KMS-11 (cell line): ENCODE data around the gene ZC3H10.
"Not testable (repeated sequence)": the region's sequence is repeated elsewhere in the genome, so short reads cannot be mapped to it uniquely, and the experiment has no call there.

ENCODE experiments used
- H2AFZ ChIP-seq: fragments of 200-600 bp; sonication (generic); 2 replicates; pipeline ENCODE4 v1.6.1; 2016; ENCODE audit warnings: antibody characterized with exemption, mixed run types, low read depth
- H3K27ac ChIP-seq: fragments of 200-600 bp; sonication (generic); 2 replicates; pipeline ENCODE4 v1.6.1; 2016; ENCODE audit warnings: mild to moderate bottlenecking, mixed run types
- H3K27me3 ChIP-seq: fragments of 200-600 bp; sonication (generic); 2 replicates; pipeline ENCODE4 v1.6.1; 2017; ENCODE audit warnings: mild to moderate bottlenecking, low read depth, mixed run types, moderate library complexity; ENCODE audit not compliant: insufficient read depth
- H3K36me3 ChIP-seq: fragments of 200-600 bp; sonication (generic); 2 replicates; pipeline ENCODE4 v1.6.1; 2017; ENCODE audit warnings: mild to moderate bottlenecking, mixed run types; ENCODE audit not compliant: insufficient read depth
- H3K4me1 ChIP-seq: fragments of 200-600 bp; sonication (generic); 2 replicates; pipeline ENCODE4 v1.6.1; 2016; ENCODE audit warnings: mild to moderate bottlenecking, low read depth, mixed run types; ENCODE audit not compliant: poor library complexity, severe bottlenecking
- H3K4me2 ChIP-seq: fragments of 200-600 bp; sonication (generic); 2 replicates; pipeline ENCODE4 v1.7.0; 2016; ENCODE audit warnings: mild to moderate bottlenecking, mixed run types
- H3K4me3 ChIP-seq: fragments of 200-600 bp; sonication (generic); IDR thresholded peaks from 2 replicates; pipeline ENCODE4 v1.6.1; 2017; ENCODE audit warnings: low read depth, low read length, mixed read lengths; ENCODE audit not compliant: insufficient read depth
- H3K79me2 ChIP-seq: fragments of 200-600 bp; sonication (generic); 2 replicates; pipeline ENCODE4 v1.6.1; 2016; ENCODE audit warnings: low read depth, mixed run types; ENCODE audit not compliant: insufficient read depth
- H3K9ac ChIP-seq: fragments of 200-600 bp; sonication (generic); 2 replicates; pipeline ENCODE4 v1.6.1; 2016; ENCODE audit warnings: mild to moderate bottlenecking, mixed run types
- H4K20me1 ChIP-seq: fragments of 200-600 bp; sonication (generic); 2 replicates; pipeline ENCODE4 v1.6.1; 2016; ENCODE audit warnings: mild to moderate bottlenecking, mixed run types; ENCODE audit not compliant: insufficient read depth
- CTCF ChIP-seq: fragments of 200-600 bp; sonication (generic); conservative IDR thresholded peaks from 2 replicates; pipeline ENCODE4 v1.6.1; 2017; ENCODE audit warnings: low read depth, mild to moderate bottlenecking, antibody characterized with exemption, low read length, moderate library complexity, mixed read lengths

The ZC3H10 gene

GRCh38 chr12:56114084-56114483, 4.0 kb upstream of the ZC3H10 start:
- H3K9ac ChIP-seq, result no peak overlapping the region
- H3K79me2 ChIP-seq, result peaks cover 16% of the 10 kb centered on the region
- H3K27ac ChIP-seq, result no peak overlapping the region; the same call in 1 of the 2 replicates
- no peaks in the 10 kb centered on the region for H3K27me3 ChIP-seq
- no peak for TF ChIP-seq CTCF
- H4K20me1 ChIP-seq, result no peaks in the 10 kb centered on the region
- no peak overlapping the region for H3K4me2 ChIP-seq
- H3K36me3 ChIP-seq, result peaks cover 39% of the 10 kb centered on the region; the same call in 1 of the 2 replicates
- H2AFZ ChIP-seq, result no peak overlapping the region
- peaks cover 10% of the 10 kb centered on the region for H3K4me1 ChIP-seq
- H3K4me3 ChIP-seq, result no peak overlapping the region

- H2AFZ ChIP-seq, result peak overlapping the region; percentile 68
- no peak overlapping the region for H3K4me3 ChIP-seq
- no peak for TF ChIP-seq CTCF
- H3K27ac ChIP-seq, result peak overlapping the region; percentile 93
- H3K79me2 ChIP-seq, result peaks cover 15% of the 10 kb centered on the region
- peak overlapping the region; percentile 95; the same call in 1 of the 2 replicates for H3K9ac ChIP-seq
- peak overlapping the region; percentile 80 for H3K4me2 ChIP-seq
- H4K20me1 ChIP-seq, result no peaks in the 10 kb centered on the region
- peaks cover 28% of the 10 kb centered on the region; the same call in 1 of the 2 replicates for H3K36me3 ChIP-seq
- H3K4me1 ChIP-seq, result peaks cover 22% of the 10 kb centered on the region
- H3K27me3 ChIP-seq, result no peaks in the 10 kb centered on the region
These were observed 2.7 kb upstream of the ZC3H10 start for GRCh38 chr12:56115329-56115728.

DNA sequence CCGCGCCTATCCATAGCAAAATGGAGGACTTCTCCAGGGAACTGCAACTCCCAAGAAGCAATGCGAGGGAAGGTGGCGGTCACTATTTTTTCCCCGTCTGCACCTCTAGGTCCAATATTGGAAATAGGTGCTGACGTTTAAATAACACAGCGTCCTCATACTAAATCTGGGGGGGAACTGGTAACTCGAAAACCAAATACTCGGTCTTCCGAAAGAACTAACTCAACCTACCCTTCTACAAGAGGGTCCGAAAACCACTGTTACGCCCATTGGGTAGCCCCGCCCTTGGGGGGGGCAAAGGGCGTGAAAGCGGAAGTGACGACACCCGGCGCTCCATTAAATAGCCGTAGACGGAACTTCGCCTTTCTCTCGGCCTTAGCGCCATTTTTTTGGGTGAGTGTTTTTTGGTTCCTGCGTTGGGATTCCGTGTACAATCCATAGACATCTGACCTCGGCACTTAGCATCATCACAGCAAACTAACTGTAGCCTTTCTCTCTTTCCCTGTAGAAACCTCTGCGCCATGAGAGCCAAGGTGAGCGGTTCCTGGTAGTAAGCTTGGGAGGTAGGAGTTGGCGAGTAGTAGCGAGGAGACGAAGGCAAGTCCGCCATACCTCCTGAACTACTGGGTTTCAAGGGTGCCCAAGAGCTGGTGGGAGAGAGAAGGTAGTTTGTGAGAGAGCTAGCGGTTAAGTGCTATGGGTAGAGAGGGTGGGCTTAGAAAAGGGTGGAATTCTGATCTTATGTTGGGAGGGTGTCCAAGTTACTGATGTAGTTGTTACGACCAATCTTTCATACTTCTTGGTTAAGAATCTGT, 1.6 kb upstream of the ZC3H10 start, which contains the start of gene RPL41:
Gene RPL41, plus strand, starts transcription at position 367 of the 815 bp plus-strand sequence.
- no peak; the same call in 1 of the 2 replicates for TF ChIP-seq CTCF
- peaks cover 18% of the 10 kb centered on the region; the same call in 1 of the 2 replicates for H3K36me3 ChIP-seq
- peak within 1 kb of the TSS; percentile 80 for H3K4me2 ChIP-seq
- H3K27ac ChIP-seq, result peak within 1 kb of the TSS; percentile 93
- peaks cover 23% of the 10 kb centered on the region for H3K4me1 ChIP-seq
- no peaks in the 10 kb centered on the region for H4K20me1 ChIP-seq
- H3K4me3 ChIP-seq, result peak within 1 kb of the TSS; percentile 42
- H3K27me3 ChIP-seq, result no peaks in the 10 kb centered on the region
- peak within 1 kb of the TSS; percentile 68 for H2AFZ ChIP-seq
- H3K9ac ChIP-seq, result peak within 1 kb of the TSS; percentile 95
- H3K79me2 ChIP-seq, result peaks cover 15% of the 10 kb centered on the region

GRCh38 chr12:56117082-56117706, 872 bp upstream of the ZC3H10 start:
- Histone ChIP-seq H3K79me2 (peaks cover 15% of the 10 kb centered on the region), H3K9ac (peak overlapping the region; percentile 95), H3K4me2 (peak overlapping the region; percentile 80), H3K27ac (peak overlapping the region; percentile 93), H3K4me1 (peaks cover 23% of the 10 kb centered on the region), H3K36me3 (peaks cover 13% of the 10 kb centered on the region; the same call in 1 of the 2 replicates)
- not testable (repeated sequence) for H4K20me1 ChIP-seq, H2AFZ ChIP-seq, H3K4me3 ChIP-seq, H3K27me3 ChIP-seq
